RCC 7860 (cell line): ENCODE data around the gene ANKRD33B.

Experiments used
- DNase-seq: peaks from one replicate; pipeline ENCODE4 v3.0.0-alpha.2; 2015; ENCODE audit warnings: low spot score
- FAIRE-seq: peaks from 2 replicates; lab custom pipeline; 2012; peaks lifted over from hg19 to GRCh38; lab: Jason Lieb, UNC

Gene ANKRD33B

GRCh38 chr5:10653751-10654400 is 90.0 kb downstream of the ANKRD33B start:
- FAIRE-seq, result no peak
- DNase-seq, result no peak

- no peak for DNase-seq
- FAIRE-seq, result no peak
Observed at GRCh38 chr5:10654566-10654965, 90.7 kb downstream of the ANKRD33B start.

GRCh38 chr5:10655161-10655971 is 91.5 kb downstream of the ANKRD33B start:
- FAIRE-seq (no peak), DNase-seq (no peak)

- no peak for FAIRE-seq
- DNase-seq, result no peak
Observed at GRCh38 chr5:10655972-10656830, 92.3 kb downstream of the ANKRD33B start.

- no peak for FAIRE-seq
- no peak for DNase-seq
Observed at GRCh38 chr5:10658265-10658664, 94.4 kb downstream of the ANKRD33B start.

GRCh38 chr5:10660135-10660534 is 96.3 kb downstream of the ANKRD33B start:
- no peak for DNase-seq
- no peak for FAIRE-seq

GRCh38 chr5:10660720-10661387 is 97.0 kb downstream of the ANKRD33B start:
- FAIRE-seq (no peak), DNase-seq (no peak)

- FAIRE-seq (no peak), DNase-seq (no peak)
Observed at GRCh38 chr5:10661401-10661800, 97.5 kb downstream of the ANKRD33B start.

- FAIRE-seq (no peak), DNase-seq (no peak)
Observed at GRCh38 chr5:10662083-10662482, 98.2 kb downstream of the ANKRD33B start.

GRCh38 chr5:10662661-10663488 is 99.0 kb downstream of the ANKRD33B start:
- FAIRE-seq (no peak), DNase-seq (no peak)

- no peak for DNase-seq
- FAIRE-seq, result peak; percentile 48
Observed at GRCh38 chr5:10663489-10664179, 99.8 kb downstream of the ANKRD33B start.

GRCh38 chr5:10664180-10664769 is 100.4 kb downstream of the ANKRD33B start:
- DNase-seq, result peak; percentile 51
- peak; percentile 46 for FAIRE-seq

GRCh38 chr5:10665799-10666198 is 101.9 kb downstream of the ANKRD33B start:
- no peak for FAIRE-seq
- no peak for DNase-seq

- FAIRE-seq (no peak), DNase-seq (no peak)
Observed at GRCh38 chr5:10666531-10667299, 102.8 kb downstream of the ANKRD33B start.

GRCh38 chr5:10667431-10668057 is 103.7 kb downstream of the ANKRD33B start:
- FAIRE-seq (no peak), DNase-seq (no peak)

- DNase-seq, result peak; percentile 50
- no peak for FAIRE-seq
Observed at GRCh38 chr5:10668697-10669096, 104.8 kb downstream of the ANKRD33B start.

- DNase-seq, result no peak
- no peak for FAIRE-seq
Observed at GRCh38 chr5:10669983-10670382, 106.1 kb downstream of the ANKRD33B start.
